DOHH2 (cell line): ENCODE results near the gene ARHGEF16.

Experiments used
- H3F3A ChIP-seq: fragments of 200-600 bp; sonication (generic), shearing (Covaris generic); 2 replicates; pipeline ENCODE4 v1.6.0; 2016; ENCODE audit warnings: antibody characterized with exemption, mild to moderate bottlenecking; ENCODE audit not compliant: control insufficient read depth, insufficient read depth
- H3K27ac ChIP-seq: fragments of 200-600 bp; sonication (generic); 2 replicates; pipeline ENCODE4 v1.5.1; 2014; ENCODE audit warnings: low read depth, mild to moderate bottlenecking, low read length, moderate library complexity
- H3K27me3 ChIP-seq: fragments of 200-600 bp; sonication (generic); 2 replicates; pipeline ENCODE4 v1.6.1; 2014; ENCODE audit warnings: mild to moderate bottlenecking, low read length, mixed read lengths; ENCODE audit not compliant: control insufficient read depth
- H3K36me3 ChIP-seq: fragments of 200-600 bp; sonication (generic); 2 replicates; pipeline ENCODE4 v1.6.1; 2014; ENCODE audit warnings: mild to moderate bottlenecking, low read length, moderate library complexity, mixed read lengths; ENCODE audit not compliant: control insufficient read depth
- H3K4me1 ChIP-seq: fragments of 200-600 bp; sonication (generic); 2 replicates; pipeline ENCODE4 v1.6.1; 2014; ENCODE audit warnings: mild to moderate bottlenecking, low read length, mixed read lengths; ENCODE audit not compliant: control insufficient read depth
- H3K4me2 ChIP-seq: fragments of 200-600 bp; sonication (generic); 2 replicates; pipeline ENCODE4 v1.6.0; 2014; ENCODE audit warnings: mild to moderate bottlenecking, low read length, moderate library complexity
- H3K4me3 ChIP-seq: fragments of 200-600 bp; sonication (generic); 2 replicates; pipeline ENCODE4 v1.5.1; 2014; ENCODE audit warnings: mild to moderate bottlenecking, low read length, mixed read lengths
- H3K79me2 ChIP-seq: fragments of 200-600 bp; sonication (generic); 2 replicates; pipeline ENCODE4 v1.6.1; 2014; ENCODE audit warnings: mild to moderate bottlenecking, low read length, mixed read lengths; ENCODE audit not compliant: control insufficient read depth
- H3K9me2 ChIP-seq: fragments of 200-600 bp; sonication (generic); replicated peaks from 2 replicates; pipeline ENCODE4 v1.6.1; 2014; ENCODE audit warnings: mild to moderate bottlenecking, low read length, mixed read lengths; ENCODE audit not compliant: control insufficient read depth
- H3K9me3 ChIP-seq: fragments of 200-600 bp; sonication (generic); 2 replicates; pipeline ENCODE4 v1.6.1; 2014; ENCODE audit warnings: antibody characterized with exemption, low read length, mixed read lengths; ENCODE audit not compliant: control insufficient read depth, insufficient read depth
- H4K20me1 ChIP-seq: fragments of 200-600 bp; sonication (generic); 2 replicates; pipeline ENCODE4 v1.6.0; 2014; ENCODE audit warnings: low read depth, mild to moderate bottlenecking, antibody characterized with exemption, low read length, moderate library complexity; ENCODE audit not compliant: control insufficient read depth, insufficient read depth
- CTCF ChIP-seq: fragments of 200-600 bp; sonication (generic); IDR thresholded peaks from one replicate; pipeline ENCODE4 v1.5.1; 2014; ENCODE audit warnings: antibody characterized with exemption, mild to moderate bottlenecking, low read depth, low read length; ENCODE audit not compliant: poor library complexity, severe bottlenecking
- EZH2phosphoT487 ChIP-seq: fragments of 200-600 bp; sonication (generic); IDR thresholded peaks from 2 replicates; pipeline ENCODE4 v1.6.1; 2017; ENCODE audit warnings: borderline replicate concordance, mild to moderate bottlenecking, antibody characterized with exemption, low read length, moderate library complexity, mixed read lengths

ARHGEF16 gene

GRCh38 chr1:3436451-3436850, 18.0 kb upstream of the ARHGEF16 start:
- H3K9me3 ChIP-seq: no peaks in the 10 kb centered on the region
- H3F3A ChIP-seq: no peaks in the 10 kb centered on the region
- H3K36me3 ChIP-seq: no peaks in the 10 kb centered on the region
- H3K27ac ChIP-seq: no peak overlapping the region
- no peaks in the 10 kb centered on the region for H3K4me1 ChIP-seq
- H3K4me3 ChIP-seq: no peak overlapping the region
- H3K4me2 ChIP-seq: no peak overlapping the region
- H4K20me1 ChIP-seq: no peaks in the 10 kb centered on the region
- H3K79me2 ChIP-seq: no peaks in the 10 kb centered on the region
- TF ChIP-seq CTCF (no peak), EZH2phosphoT487 (no peak)
- H3K9me2 ChIP-seq: no peaks in the 10 kb centered on the region
- H3K27me3 ChIP-seq: no peaks in the 10 kb centered on the region

- H3K36me3 ChIP-seq: no peaks in the 10 kb centered on the region
- H3K9me3 ChIP-seq: no peaks in the 10 kb centered on the region
- no peak for TF ChIP-seq EZH2phosphoT487
- no peak for TF ChIP-seq CTCF
- no peak overlapping the region for H3K27ac ChIP-seq
- no peak overlapping the region for H3K4me3 ChIP-seq
- no peaks in the 10 kb centered on the region for H3K79me2 ChIP-seq
- H3K4me2 ChIP-seq: no peak overlapping the region
- no peaks in the 10 kb centered on the region for H3F3A ChIP-seq
- H3K27me3 ChIP-seq: no peaks in the 10 kb centered on the region
- H3K9me2 ChIP-seq: no peaks in the 10 kb centered on the region
- no peaks in the 10 kb centered on the region for H3K4me1 ChIP-seq
- no peaks in the 10 kb centered on the region for H4K20me1 ChIP-seq
Observed at GRCh38 chr1:3436901-3437300, 17.6 kb upstream of the ARHGEF16 start.

- H3K79me2 ChIP-seq: no peaks in the 10 kb centered on the region
- no peaks in the 10 kb centered on the region for H3K27me3 ChIP-seq
- no peaks in the 10 kb centered on the region for H3K4me1 ChIP-seq
- no peak for TF ChIP-seq EZH2phosphoT487
- TF ChIP-seq CTCF: no peak
- H3K9me2 ChIP-seq: no peaks in the 10 kb centered on the region
- no peaks in the 10 kb centered on the region for H3K36me3 ChIP-seq
- no peak overlapping the region for H3K4me3 ChIP-seq
- no peak overlapping the region for H3K4me2 ChIP-seq
- no peaks in the 10 kb centered on the region for H4K20me1 ChIP-seq
- no peak overlapping the region for H3K27ac ChIP-seq
- H3F3A ChIP-seq: no peaks in the 10 kb centered on the region
- no peaks in the 10 kb centered on the region for H3K9me3 ChIP-seq
Observed at GRCh38 chr1:3438661-3439180, 15.7 kb upstream of the ARHGEF16 start.
